ENCODE measurements around the gene CAD.

Gene CAD

DNA sequence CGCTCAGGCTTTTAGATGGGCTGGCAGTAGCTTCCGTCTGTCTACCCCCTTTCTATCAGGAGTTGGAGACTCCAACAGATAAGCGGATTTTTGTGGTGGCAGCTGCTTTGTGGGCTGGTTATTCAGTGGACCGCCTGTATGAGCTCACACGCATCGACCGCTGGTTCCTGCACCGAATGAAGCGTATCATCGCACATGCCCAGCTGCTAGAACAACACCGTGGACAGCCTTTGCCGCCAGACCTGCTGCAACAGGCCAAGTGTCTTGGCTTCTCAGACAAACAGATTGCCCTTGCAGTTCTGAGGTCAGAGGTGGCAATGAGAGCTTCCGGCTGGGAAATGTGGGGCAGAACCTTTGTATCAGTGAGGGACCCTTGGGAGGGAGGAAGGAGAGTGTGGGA lies 14.8 kb downstream of the CAD start:
- H3K9me3 ChIP-seq (ENCODE audit: control insufficient read depth, insufficient read depth, low read depth, low read length): no peaks in the 10 kb centered on the region
- H3K36me3 ChIP-seq (ENCODE audit: control insufficient read depth, insufficient read depth, low read length): peaks cover 96% of the 10 kb centered on the region
- H3K4me1 ChIP-seq (ENCODE audit: control insufficient read depth, insufficient read depth, low read length): no peaks in the 10 kb centered on the region
- no peak overlapping the region for H3K27ac ChIP-seq (ENCODE audit: low read depth, low read length)
- H3K4me3 ChIP-seq (ENCODE audit: low read depth, low read length): no peak overlapping the region
- no peaks in the 10 kb centered on the region for H3K27me3 ChIP-seq (ENCODE audit: control insufficient read depth, insufficient read depth, low read length)
- H3K9ac ChIP-seq (ENCODE audit: low read length): no peak overlapping the region

DNA sequence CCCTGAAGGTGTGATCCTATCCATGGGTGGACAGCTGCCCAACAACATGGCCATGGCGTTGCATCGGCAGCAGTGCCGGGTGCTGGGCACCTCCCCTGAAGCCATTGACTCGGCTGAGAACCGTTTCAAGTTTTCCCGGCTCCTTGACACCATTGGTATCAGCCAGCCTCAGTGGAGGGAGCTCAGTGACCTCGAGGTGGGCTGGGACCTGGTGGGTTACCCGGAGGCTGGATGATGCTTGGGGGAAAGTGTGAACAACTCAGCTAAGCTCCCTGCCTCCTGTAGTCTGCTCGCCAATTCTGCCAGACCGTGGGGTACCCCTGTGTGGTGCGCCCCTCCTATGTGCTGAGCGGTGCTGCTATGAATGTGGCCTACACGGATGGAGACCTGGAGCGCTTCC lies 16.2 kb downstream of the CAD start:
- Histone ChIP-seq H3K36me3 (ENCODE audit: control insufficient read depth, insufficient read depth, low read length) (peaks cover 96% of the 10 kb centered on the region), H3K9ac (ENCODE audit: low read length) (no peak overlapping the region), H3K4me1 (ENCODE audit: control insufficient read depth, insufficient read depth, low read length) (no peaks in the 10 kb centered on the region), H3K9me3 (ENCODE audit: control insufficient read depth, insufficient read depth, low read depth, low read length) (no peaks in the 10 kb centered on the region), H3K27ac (ENCODE audit: low read depth, low read length) (no peak overlapping the region), H3K4me3 (ENCODE audit: low read depth, low read length) (no peak overlapping the region), H3K27me3 (ENCODE audit: control insufficient read depth, insufficient read depth, low read length) (no peaks in the 10 kb centered on the region)

DNA sequence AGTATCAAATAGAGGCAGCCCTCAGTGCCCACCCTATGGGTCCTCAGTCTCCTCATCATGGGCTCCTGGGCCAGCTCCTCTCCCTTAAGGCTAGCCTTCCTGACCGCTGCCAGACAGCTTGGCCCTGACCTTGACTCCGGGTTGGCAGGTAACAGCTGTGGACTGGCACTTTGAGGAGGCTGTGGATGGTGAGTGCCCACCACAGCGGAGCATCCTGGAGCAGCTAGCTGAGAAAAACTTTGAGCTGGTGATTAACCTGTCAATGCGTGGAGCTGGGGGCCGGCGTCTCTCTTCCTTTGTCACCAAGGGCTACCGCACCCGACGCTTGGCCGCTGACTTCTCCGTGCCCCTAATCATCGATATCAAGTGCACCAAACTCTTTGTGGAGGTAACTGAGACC lies 19.0 kb downstream of the CAD start:
- Histone ChIP-seq H3K36me3 (ENCODE audit: control insufficient read depth, insufficient read depth, low read length) (peaks cover 99% of the 10 kb centered on the region), H3K27me3 (ENCODE audit: control insufficient read depth, insufficient read depth, low read length) (no peaks in the 10 kb centered on the region), H3K9me3 (ENCODE audit: control insufficient read depth, insufficient read depth, low read depth, low read length) (no peaks in the 10 kb centered on the region), H3K27ac (ENCODE audit: low read depth, low read length) (no peak overlapping the region), H3K4me3 (ENCODE audit: low read depth, low read length) (no peak overlapping the region), H3K4me1 (ENCODE audit: control insufficient read depth, insufficient read depth, low read length) (no peaks in the 10 kb centered on the region), H3K9ac (ENCODE audit: low read length) (no peak overlapping the region)

DNA sequence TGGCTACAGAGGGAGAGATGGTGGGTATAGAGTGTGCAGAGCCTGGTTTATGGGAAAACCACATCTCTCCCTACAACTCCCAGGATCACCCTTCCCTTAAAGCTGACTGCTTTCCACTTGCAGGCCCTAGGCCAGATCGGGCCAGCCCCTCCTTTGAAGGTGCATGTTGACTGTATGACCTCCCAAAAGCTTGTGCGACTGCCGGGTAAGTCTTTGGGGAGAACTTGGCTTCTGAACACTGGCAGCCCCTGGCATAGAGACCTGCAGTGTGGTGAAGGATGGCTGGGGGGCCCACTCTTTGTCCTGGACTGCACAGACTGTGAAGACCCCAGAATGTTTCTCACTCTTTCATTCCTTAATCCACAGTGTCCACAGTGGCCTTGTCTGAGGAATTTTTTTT lies 19.5 kb downstream of the CAD start:
- Histone ChIP-seq H3K9ac (ENCODE audit: low read length) (no peak overlapping the region), H3K27ac (ENCODE audit: low read depth, low read length) (no peak overlapping the region), H3K4me3 (ENCODE audit: low read depth, low read length) (no peak overlapping the region), H3K27me3 (ENCODE audit: control insufficient read depth, insufficient read depth, low read length) (no peaks in the 10 kb centered on the region), H3K36me3 (ENCODE audit: control insufficient read depth, insufficient read depth, low read length) (peaks cover 99% of the 10 kb centered on the region), H3K4me1 (ENCODE audit: control insufficient read depth, insufficient read depth, low read length) (no peaks in the 10 kb centered on the region), H3K9me3 (ENCODE audit: control insufficient read depth, insufficient read depth, low read depth, low read length) (no peaks in the 10 kb centered on the region)

DNA sequence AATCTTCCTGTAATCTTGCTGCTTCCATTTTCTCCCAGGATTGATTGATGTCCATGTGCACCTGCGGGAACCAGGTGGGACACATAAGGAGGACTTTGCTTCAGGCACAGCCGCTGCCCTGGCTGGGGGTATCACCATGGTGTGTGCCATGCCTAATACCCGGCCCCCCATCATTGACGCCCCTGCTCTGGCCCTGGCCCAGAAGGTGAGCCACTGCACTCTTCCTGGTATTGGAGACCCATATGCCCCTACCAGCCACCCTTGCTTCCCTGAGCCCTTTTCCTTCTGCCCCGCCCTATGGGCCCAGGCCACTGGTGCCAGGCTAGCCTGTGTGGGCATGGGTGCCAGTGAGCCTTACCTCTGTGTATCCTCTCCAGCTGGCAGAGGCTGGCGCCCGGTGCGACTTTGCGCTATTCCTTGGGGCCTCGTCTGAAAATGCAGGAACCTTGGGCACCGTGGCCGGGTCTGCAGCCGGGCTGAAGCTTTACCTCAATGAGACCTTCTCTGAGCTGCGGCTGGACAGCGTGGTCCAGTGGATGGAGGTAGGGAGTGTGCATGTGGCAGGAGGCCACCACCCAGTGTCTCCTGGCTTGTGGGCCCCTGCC lies 20.3 kb downstream of the CAD start:
- peaks cover 99% of the 10 kb centered on the region for H3K36me3 ChIP-seq (ENCODE audit: control insufficient read depth, insufficient read depth, low read length)
- no peak overlapping the region for H3K4me3 ChIP-seq (ENCODE audit: low read depth, low read length)
- H3K27ac ChIP-seq (ENCODE audit: low read depth, low read length): no peak overlapping the region
- no peaks in the 10 kb centered on the region for H3K27me3 ChIP-seq (ENCODE audit: control insufficient read depth, insufficient read depth, low read length)
- H3K4me1 ChIP-seq (ENCODE audit: control insufficient read depth, insufficient read depth, low read length): no peaks in the 10 kb centered on the region
- H3K9me3 ChIP-seq (ENCODE audit: control insufficient read depth, insufficient read depth, low read depth, low read length): no peaks in the 10 kb centered on the region
- no peak overlapping the region for H3K9ac ChIP-seq (ENCODE audit: low read length)

DNA sequence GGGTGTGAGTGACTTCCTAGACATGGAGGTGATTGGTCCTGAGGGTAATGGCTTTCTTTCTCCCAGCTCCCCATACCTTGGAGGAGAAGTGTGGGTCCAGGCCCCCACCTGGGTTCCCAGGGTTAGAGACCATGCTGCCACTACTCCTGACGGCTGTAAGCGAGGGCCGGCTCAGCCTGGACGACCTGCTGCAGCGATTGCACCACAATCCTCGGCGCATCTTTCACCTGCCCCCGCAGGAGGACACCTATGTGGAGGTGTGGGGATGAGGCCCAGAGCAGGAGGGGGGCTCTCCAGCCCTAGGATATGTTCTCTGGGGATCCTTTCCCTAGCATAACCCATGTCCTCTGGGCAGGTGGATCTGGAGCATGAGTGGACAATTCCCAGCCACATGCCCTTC lies 21.8 kb downstream of the CAD start:
- H3K4me3 ChIP-seq (ENCODE audit: low read depth, low read length): no peak overlapping the region
- no peaks in the 10 kb centered on the region for H3K27me3 ChIP-seq (ENCODE audit: control insufficient read depth, insufficient read depth, low read length)
- peaks cover 99% of the 10 kb centered on the region for H3K36me3 ChIP-seq (ENCODE audit: control insufficient read depth, insufficient read depth, low read length)
- H3K27ac ChIP-seq (ENCODE audit: low read depth, low read length): no peak overlapping the region
- H3K9me3 ChIP-seq (ENCODE audit: control insufficient read depth, insufficient read depth, low read depth, low read length): no peaks in the 10 kb centered on the region
- no peaks in the 10 kb centered on the region for H3K4me1 ChIP-seq (ENCODE audit: control insufficient read depth, insufficient read depth, low read length)
- no peak overlapping the region for H3K9ac ChIP-seq (ENCODE audit: low read length)

DNA sequence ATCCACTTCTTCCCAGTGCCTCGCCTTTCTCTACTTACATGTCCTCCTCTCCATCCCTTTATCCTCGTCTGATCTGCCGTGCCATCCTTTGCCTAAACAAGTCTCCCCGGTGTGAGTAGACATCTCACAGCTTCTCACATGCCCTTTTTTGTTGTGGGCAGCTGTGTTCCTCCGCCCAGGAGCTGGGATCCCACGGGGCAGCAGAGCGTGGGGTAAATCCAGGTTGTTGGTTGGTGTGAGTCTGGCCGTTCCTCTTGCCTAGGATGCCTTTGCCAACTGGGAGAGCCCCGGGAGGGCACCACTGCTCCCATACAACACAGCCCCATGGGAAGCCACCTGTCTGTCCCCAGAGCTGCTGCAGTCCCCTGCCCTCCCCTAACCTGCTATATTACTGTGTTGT lies 23.2 kb downstream of the CAD start:
- peaks cover 97% of the 10 kb centered on the region for H3K36me3 ChIP-seq (ENCODE audit: control insufficient read depth, insufficient read depth, low read length)
- no peak overlapping the region for H3K4me3 ChIP-seq (ENCODE audit: low read depth, low read length)
- no peaks in the 10 kb centered on the region for H3K4me1 ChIP-seq (ENCODE audit: control insufficient read depth, insufficient read depth, low read length)
- no peaks in the 10 kb centered on the region for H3K9me3 ChIP-seq (ENCODE audit: control insufficient read depth, insufficient read depth, low read depth, low read length)
- no peak overlapping the region for H3K27ac ChIP-seq (ENCODE audit: low read depth, low read length)
- no peak overlapping the region for H3K9ac ChIP-seq (ENCODE audit: low read length)
- H3K27me3 ChIP-seq (ENCODE audit: control insufficient read depth, insufficient read depth, low read length): no peaks in the 10 kb centered on the region

DNA sequence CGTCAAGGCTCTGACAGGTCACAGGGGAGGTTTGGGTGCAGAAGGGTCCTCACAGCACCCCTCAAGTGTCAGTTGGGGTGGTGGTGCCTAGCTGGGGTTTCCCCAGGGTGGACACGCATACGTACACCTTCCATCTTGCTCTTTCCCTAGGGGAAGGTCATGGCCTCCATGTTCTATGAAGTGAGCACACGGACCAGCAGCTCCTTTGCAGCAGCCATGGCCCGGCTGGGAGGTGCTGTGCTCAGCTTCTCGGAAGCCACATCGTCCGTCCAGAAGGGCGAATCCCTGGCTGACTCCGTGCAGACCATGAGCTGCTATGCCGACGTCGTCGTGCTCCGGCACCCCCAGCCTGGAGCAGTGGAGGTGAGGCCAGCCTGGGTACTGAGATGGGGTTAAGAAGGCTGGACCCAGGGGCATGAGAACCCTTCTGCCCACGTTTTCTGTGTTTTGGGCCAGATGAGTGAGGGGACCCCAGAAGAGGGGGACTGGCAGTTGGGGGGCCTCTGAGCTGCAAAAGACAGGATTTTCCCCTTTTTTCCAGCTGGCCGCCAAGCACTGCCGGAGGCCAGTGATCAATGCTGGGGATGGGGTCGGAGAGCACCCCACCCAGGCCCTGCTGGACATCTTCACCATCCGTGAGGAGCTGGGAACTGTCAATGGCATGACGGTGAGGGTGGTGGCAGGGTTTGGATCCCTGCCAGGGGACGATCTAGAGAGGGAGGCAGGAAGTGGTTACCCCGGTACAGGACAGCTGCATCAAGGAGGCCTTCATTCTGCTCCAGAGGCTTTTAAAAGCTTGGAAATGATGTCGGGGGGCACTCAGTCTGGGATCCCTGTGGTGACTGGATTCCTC lies 24.8 kb downstream of the CAD start:
- Histone ChIP-seq H3K27ac (ENCODE audit: low read depth, low read length) (no peak overlapping the region), H3K4me3 (ENCODE audit: low read depth, low read length) (no peak overlapping the region), H3K36me3 (ENCODE audit: control insufficient read depth, insufficient read depth, low read length) (peaks cover 81% of the 10 kb centered on the region), H3K9me3 (ENCODE audit: control insufficient read depth, insufficient read depth, low read depth, low read length) (no peaks in the 10 kb centered on the region), H3K4me1 (ENCODE audit: control insufficient read depth, insufficient read depth, low read length) (no peaks in the 10 kb centered on the region), H3K27me3 (ENCODE audit: control insufficient read depth, insufficient read depth, low read length) (no peaks in the 10 kb centered on the region), H3K9ac (ENCODE audit: low read length) (no peak overlapping the region)

DNA sequence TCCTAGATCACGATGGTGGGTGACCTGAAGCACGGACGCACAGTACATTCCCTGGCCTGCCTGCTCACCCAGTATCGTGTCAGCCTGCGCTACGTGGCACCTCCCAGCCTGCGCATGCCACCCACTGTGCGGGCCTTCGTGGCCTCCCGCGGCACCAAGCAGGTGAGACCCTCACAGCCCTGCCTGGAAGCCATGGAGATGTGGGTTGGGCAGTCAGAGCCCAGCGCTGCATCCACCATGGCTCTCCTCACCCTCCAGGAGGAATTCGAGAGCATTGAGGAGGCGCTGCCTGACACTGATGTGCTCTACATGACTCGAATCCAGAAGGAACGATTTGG lies 25.4 kb downstream of the CAD start:
- H3K36me3 ChIP-seq (ENCODE audit: control insufficient read depth, insufficient read depth, low read length): peaks cover 75% of the 10 kb centered on the region
- no peak overlapping the region for H3K9ac ChIP-seq (ENCODE audit: low read length)
- no peaks in the 10 kb centered on the region for H3K9me3 ChIP-seq (ENCODE audit: control insufficient read depth, insufficient read depth, low read depth, low read length)

DNA sequence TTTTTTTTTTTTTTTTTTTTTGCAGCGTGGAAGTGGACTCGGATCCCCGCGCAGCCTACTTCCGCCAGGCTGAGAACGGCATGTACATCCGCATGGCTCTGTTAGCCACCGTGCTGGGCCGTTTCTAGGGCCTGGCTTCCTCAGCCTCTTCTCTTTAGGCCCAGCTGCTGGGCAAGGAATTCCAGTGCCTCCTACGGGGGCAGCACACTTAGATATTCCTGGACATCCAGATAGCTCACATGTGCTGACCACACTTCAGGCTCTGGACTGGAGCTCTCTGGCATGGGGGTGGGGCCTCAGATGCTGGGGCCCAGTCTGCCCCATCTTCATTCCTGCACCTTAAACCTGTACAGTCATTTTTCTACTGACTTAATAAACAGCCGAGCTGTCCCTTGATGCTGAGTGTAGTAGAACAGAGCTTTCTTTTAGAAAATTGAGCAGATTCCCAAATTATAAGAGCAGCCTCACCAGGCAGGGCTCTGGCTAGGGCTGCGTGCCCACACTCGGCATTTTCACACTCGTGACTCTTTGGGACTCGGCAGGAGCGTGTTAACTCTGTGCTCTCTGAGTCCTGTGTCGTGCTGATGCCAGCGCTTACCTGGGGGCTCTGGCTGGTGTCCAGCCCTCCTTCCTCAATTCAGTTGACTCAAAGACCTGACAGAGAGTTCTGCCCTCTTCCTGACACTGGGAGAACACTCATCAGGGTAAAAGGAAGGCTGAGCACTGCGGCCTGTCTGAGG lies 26.4 kb downstream of the CAD start:
- Histone ChIP-seq H3K27me3 (ENCODE audit: control insufficient read depth, insufficient read depth, low read length) (no peaks in the 10 kb centered on the region), H3K9me3 (ENCODE audit: control insufficient read depth, insufficient read depth, low read depth, low read length) (no peaks in the 10 kb centered on the region), H3K27ac (ENCODE audit: low read depth, low read length) (no peak overlapping the region), H3K4me1 (ENCODE audit: control insufficient read depth, insufficient read depth, low read length) (no peaks in the 10 kb centered on the region), H3K4me3 (ENCODE audit: low read depth, low read length) (no peak overlapping the region), H3K36me3 (ENCODE audit: control insufficient read depth, insufficient read depth, low read length) (peaks cover 65% of the 10 kb centered on the region), H3K9ac (ENCODE audit: low read length) (no peak overlapping the region)

More for the DNA sequence above, 25.4 kb downstream of the CAD start:
- no peak overlapping the region for H3K27ac ChIP-seq (ENCODE audit: low read depth, low read length)
- no peaks in the 10 kb centered on the region for H3K4me1 ChIP-seq (ENCODE audit: control insufficient read depth, insufficient read depth, low read length)
- H3K4me3 ChIP-seq (ENCODE audit: low read depth, low read length): no peak overlapping the region
- H3K27me3 ChIP-seq (ENCODE audit: control insufficient read depth, insufficient read depth, low read length): no peaks in the 10 kb centered on the region

DNA sequence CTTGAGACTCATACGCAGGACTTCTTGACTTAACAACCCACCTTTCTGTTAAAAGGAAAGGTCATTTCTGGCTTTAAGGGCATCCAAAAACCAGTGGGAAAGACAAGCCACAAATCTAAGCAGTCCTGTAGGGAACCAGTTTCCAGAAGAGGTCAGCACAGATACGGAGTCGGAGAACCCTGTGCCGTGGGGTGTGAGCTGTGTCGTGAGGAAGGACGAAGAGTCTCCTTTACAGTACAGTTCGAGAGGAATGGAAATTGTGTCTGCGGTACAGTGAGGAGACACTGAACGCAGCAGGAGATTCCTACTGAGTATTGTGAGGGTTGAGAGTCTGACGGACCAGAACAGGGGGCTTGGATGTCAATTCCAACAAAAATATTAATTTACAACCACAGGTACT lies 27.9 kb downstream of the CAD start:
- H3K4me3 ChIP-seq (ENCODE audit: low read depth, low read length): no peak overlapping the region
- no peaks in the 10 kb centered on the region for H3K4me1 ChIP-seq (ENCODE audit: control insufficient read depth, insufficient read depth, low read length)
- H3K27ac ChIP-seq (ENCODE audit: low read depth, low read length): no peak overlapping the region
- H3K36me3 ChIP-seq (ENCODE audit: control insufficient read depth, insufficient read depth, low read length): peaks cover 51% of the 10 kb centered on the region
- no peaks in the 10 kb centered on the region for H3K27me3 ChIP-seq (ENCODE audit: control insufficient read depth, insufficient read depth, low read length)
- no peak overlapping the region for H3K9ac ChIP-seq (ENCODE audit: low read length)
- no peaks in the 10 kb centered on the region for H3K9me3 ChIP-seq (ENCODE audit: control insufficient read depth, insufficient read depth, low read depth, low read length)

Measured in HUES6 (cell line).